Mesendoderm (in vitro differentiated cells): ENCODE data around the gene KCNK7.

Source experiments
- DNase-seq: peaks from one replicate; pipeline ENCODE4 v3.0.0; 2013
- H2AK5ac ChIP-seq: 2 replicates; pipeline ENCODE4 v1.6.1; 2013; ENCODE audit warnings: low read length, inconsistent platforms
- H2BK120ac ChIP-seq: 2 replicates; pipeline ENCODE4 v1.6.1; 2013; ENCODE audit warnings: low read depth, mild to moderate bottlenecking, low read length, moderate library complexity, mixed read lengths
- H2BK15ac ChIP-seq: replicated peaks from 2 replicates; pipeline ENCODE4 v1.6.1; 2013; ENCODE audit warnings: low read depth, mild to moderate bottlenecking, moderate library complexity
- H2BK5ac ChIP-seq: 2 replicates; pipeline ENCODE4 v1.6.1; 2013; ENCODE audit warnings: low read length, inconsistent platforms
- H3K18ac ChIP-seq: 2 replicates; pipeline ENCODE4 v1.6.1; 2013; ENCODE audit warnings: mild to moderate bottlenecking, low read length, mixed read lengths
- H3K23ac ChIP-seq: one replicate; pipeline ENCODE4 v1.6.1; 2013; ENCODE audit warnings: low read length
- H3K27ac ChIP-seq: 2 replicates; pipeline ENCODE4 v1.5.1; 2013; ENCODE audit warnings: low read depth, mild to moderate bottlenecking, inconsistent platforms, low read length, moderate library complexity
- H3K27me3 ChIP-seq: 2 replicates; pipeline ENCODE4 v1.6.1; 2013; ENCODE audit warnings: low read length, control low read depth, mild to moderate bottlenecking, inconsistent platforms; ENCODE audit not compliant: insufficient read depth, poor library complexity
- H3K36me3 ChIP-seq: 2 replicates; pipeline ENCODE4 v1.6.1; 2013; ENCODE audit warnings: low read length, inconsistent platforms; ENCODE audit not compliant: control insufficient read depth, insufficient read depth
- H3K4ac ChIP-seq: one replicate; pipeline ENCODE4 v1.6.1; 2013; ENCODE audit warnings: low read depth, mild to moderate bottlenecking, low read length, moderate library complexity
- H3K4me1 ChIP-seq: 2 replicates; pipeline ENCODE4 v1.6.1; 2013; ENCODE audit warnings: low read depth, low read length, inconsistent platforms; ENCODE audit not compliant: control insufficient read depth
- H3K4me2 ChIP-seq: 2 replicates; pipeline ENCODE4 v1.6.1; 2013; ENCODE audit warnings: low read length
- H3K4me3 ChIP-seq: 2 replicates; pipeline ENCODE4 v1.5.1; 2013; ENCODE audit warnings: mild to moderate bottlenecking, low read length
- H3K56ac ChIP-seq: one replicate; pipeline ENCODE4 v1.6.1; 2013; ENCODE audit warnings: low read length
- H3K79me1 ChIP-seq: 2 replicates; pipeline ENCODE4 v1.6.1; 2013; ENCODE audit warnings: low read length, inconsistent platforms
- H3K79me2 ChIP-seq: 2 replicates; pipeline ENCODE4 v1.6.1; 2013; ENCODE audit warnings: mild to moderate bottlenecking, low read length; ENCODE audit not compliant: control insufficient read depth, insufficient read depth
- H3K9ac ChIP-seq: 2 replicates; pipeline ENCODE4 v1.6.1; 2013; ENCODE audit warnings: low read length, inconsistent platforms
- H4K5ac ChIP-seq: one replicate; pipeline ENCODE4 v1.6.1; 2013; ENCODE audit warnings: low read length
- H4K8ac ChIP-seq: one replicate; pipeline ENCODE4 v1.6.1; 2013; ENCODE audit warnings: low read depth, mild to moderate bottlenecking, control low read depth, low read length, moderate library complexity
- WGBS: extraction: QIAGEN DNeasy Blood & Tissue Kit; methylation state at CpG from one replicate; pipeline ENCODE4 v1.1.7; 2013; ENCODE audit warnings: low lambda C conversion rate, missing lambda C conversion rate; ENCODE audit not compliant: insufficient coverage; ENCODE audit errors: extremely low coverage; 5-methylcytosine and 5-hydroxymethylcytosine counted together

The KCNK7 gene

DNA sequence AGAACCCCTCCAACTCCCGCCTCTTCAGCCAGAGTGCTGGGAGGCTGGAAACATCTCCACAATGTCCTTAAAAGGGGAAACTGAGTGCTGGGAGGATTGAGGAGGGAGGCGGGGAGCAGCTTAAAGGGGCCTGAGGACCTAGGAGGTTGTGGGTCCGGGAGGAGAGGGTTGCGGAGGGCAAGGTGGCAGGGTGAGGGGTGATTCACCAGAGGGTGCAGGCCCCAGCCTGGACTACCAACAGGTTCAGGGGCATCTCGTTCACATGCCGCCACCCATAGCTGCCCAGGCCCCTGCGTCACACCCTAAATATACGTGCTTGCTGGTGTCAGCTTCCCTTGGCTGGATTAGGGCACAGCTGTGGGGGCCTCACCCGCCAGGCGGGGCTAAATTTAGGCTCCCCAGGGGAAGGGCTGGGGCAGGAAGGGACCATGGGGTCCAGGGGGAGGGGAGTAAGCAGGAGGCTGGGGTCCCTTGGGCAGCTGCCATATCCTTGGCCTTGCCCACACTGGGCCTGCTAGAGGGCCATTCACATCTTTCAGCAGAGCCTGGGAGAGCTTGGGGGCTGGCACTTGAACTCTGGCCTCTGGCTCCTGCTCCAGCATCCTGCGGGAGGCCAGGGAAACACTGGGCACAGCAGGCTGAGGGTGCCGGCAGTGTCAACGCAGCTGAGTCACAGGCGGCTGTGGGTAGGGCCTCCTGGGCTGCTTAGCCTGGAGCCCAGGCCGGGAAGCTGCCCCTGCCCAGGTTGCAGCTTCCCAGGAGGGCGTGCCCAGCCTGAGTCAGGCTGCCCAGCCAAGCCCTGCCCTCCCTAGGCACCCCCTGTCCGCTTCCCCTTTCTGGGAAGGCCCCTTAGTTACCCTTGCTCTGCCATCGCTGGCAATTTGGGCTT, 18.5 kb downstream of the KCNK7 start:
- no peak overlapping the region for H4K5ac ChIP-seq
- no peak overlapping the region for H4K8ac ChIP-seq
- peaks cover 2% of the 10 kb centered on the region for H3K4me1 ChIP-seq
- no peaks in the 10 kb centered on the region for H3K79me1 ChIP-seq
- no peak overlapping the region for H2BK5ac ChIP-seq
- no peaks in the 10 kb centered on the region for H3K79me2 ChIP-seq
- H3K4me2 ChIP-seq, result no peak overlapping the region
- no peak overlapping the region for H3K27ac ChIP-seq
- no CpG with 5 or more reads among the region's 18 CpGs for WGBS
- H2BK15ac ChIP-seq, result no peak overlapping the region
- H3K4me3 ChIP-seq, result no peak overlapping the region
- no peak overlapping the region for H3K56ac ChIP-seq
- H3K27me3 ChIP-seq, result no peaks in the 10 kb centered on the region
- H2AK5ac ChIP-seq, result no peak overlapping the region
- no peak for DNase-seq
- no peaks in the 10 kb centered on the region for H3K36me3 ChIP-seq
- H3K9ac ChIP-seq, result no peak overlapping the region
- no peak overlapping the region for H2BK120ac ChIP-seq
- H3K23ac ChIP-seq, result no peak overlapping the region
- no peak overlapping the region for H3K18ac ChIP-seq
- H3K4ac ChIP-seq, result no peak overlapping the region

DNA sequence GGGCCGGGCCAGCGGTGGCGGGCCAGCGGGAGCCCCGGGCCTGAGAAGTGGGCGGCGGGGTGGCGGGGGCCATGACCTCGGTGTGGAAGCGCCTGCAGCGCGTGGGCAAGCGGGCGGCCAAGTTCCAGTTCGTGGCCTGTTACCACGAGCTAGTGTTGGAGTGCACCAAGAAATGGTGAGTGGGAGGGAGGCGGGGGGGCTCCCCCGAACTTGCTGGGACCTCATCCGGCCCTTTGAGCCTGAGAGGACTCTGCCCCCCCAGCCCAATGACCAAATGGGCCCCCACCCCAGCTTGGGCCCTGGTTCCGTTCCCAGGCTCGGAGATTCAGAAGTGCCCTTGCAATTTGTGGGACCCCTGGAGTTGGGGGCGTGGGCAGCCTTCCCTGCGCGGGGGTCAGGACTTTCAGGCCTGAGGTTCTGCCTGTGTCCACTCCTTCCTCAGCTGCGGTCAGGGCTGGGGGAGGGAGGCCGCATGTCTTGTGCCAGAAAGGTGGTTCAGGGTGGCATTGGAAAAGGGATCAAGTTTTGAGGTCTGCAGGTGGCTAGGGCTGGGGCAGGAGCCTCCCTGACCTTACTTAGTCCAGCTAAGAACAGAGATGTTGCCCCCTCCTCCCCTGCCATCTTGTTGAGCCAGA, 19.3 kb downstream of the KCNK7 start:
- peak overlapping the region; percentile 35 for H3K18ac ChIP-seq
- H3K79me2 ChIP-seq, result peaks cover under 1% of the 10 kb centered on the region
- no peak for DNase-seq
- no peak overlapping the region for H2BK15ac ChIP-seq
- H4K8ac ChIP-seq, result no peak overlapping the region
- H3K4ac ChIP-seq, result no peak overlapping the region
- no peaks in the 10 kb centered on the region for H3K27me3 ChIP-seq
- H3K36me3 ChIP-seq, result no peaks in the 10 kb centered on the region
- H2BK120ac ChIP-seq, result no peak overlapping the region
- H3K56ac ChIP-seq, result peak overlapping the region; percentile 79
- H3K4me1 ChIP-seq, result peaks cover 5% of the 10 kb centered on the region
- peaks cover under 1% of the 10 kb centered on the region for H3K79me1 ChIP-seq
- H3K4me3 ChIP-seq, result no peak overlapping the region
- H4K5ac ChIP-seq, result no peak overlapping the region
- no peak overlapping the region for H3K23ac ChIP-seq
- peak overlapping the region; percentile 72 for H3K9ac ChIP-seq
- H2BK5ac ChIP-seq, result no peak overlapping the region
- H3K4me2 ChIP-seq, result no peak overlapping the region
- no CpG with 5 or more reads among the region's 26 CpGs for WGBS
- no peak overlapping the region for H3K27ac ChIP-seq
- no peak overlapping the region for H2AK5ac ChIP-seq

DNA sequence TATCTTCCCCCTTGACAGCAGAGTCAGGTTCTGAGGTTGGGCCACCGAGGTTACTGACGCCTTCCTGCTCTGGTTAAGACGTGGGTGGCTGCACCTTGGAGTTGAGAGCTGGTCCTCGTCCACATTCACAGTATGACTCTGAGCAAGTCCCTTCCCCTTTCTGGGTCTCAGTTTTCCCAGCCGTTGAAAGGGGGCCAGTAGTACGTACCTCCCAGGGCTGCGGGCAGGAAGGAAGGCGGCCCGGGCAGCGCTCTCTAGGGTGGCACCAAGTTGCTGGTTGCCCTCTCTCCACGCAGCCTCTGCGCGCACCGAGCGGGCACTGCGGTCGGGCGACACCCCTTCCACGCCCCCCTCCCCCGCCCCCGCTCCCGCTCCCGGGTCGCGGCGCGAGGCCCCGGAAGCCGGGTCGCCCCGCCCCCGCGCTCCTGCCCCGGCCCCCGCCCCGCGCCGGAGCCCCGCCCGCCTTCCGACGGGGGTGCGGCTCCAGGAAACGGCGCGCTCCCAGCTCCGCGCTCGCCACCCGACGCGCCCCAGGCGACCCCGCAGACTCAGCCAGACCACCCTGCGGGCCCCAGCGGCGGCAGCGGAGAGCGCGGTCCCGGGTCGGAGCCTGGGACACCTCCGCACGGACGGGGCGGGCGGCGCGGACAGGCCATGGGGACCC, 19.9 kb downstream of the KCNK7 start, which contains the start of gene EHBP1L1:
EHBP1L1 (plus strand) TSS at position 486 of the 664 bp plus-strand sequence. CDS start 250 bp downstream, outside the sequence.
- H2BK15ac ChIP-seq, result no peak within 1 kb of the TSS
- H3K4me2 ChIP-seq, result peak within 1 kb of the TSS; percentile 60
- no peaks in the 10 kb centered on the region for H3K27me3 ChIP-seq
- peaks cover 8% of the 10 kb centered on the region for H3K4me1 ChIP-seq
- no peak within 1 kb of the TSS for H2BK5ac ChIP-seq
- DNase-seq, result peak; percentile 39
- H3K9ac ChIP-seq, result peak within 1 kb of the TSS; percentile 72
- no peak within 1 kb of the TSS for H3K4me3 ChIP-seq
- no peak within 1 kb of the TSS for H3K4ac ChIP-seq
- no peak within 1 kb of the TSS for H3K23ac ChIP-seq
- H3K27ac ChIP-seq, result no peak within 1 kb of the TSS
- no peak within 1 kb of the TSS for H2BK120ac ChIP-seq
- no peak within 1 kb of the TSS for H4K5ac ChIP-seq
- H3K79me2 ChIP-seq, result peaks cover 5% of the 10 kb centered on the region
- H3K56ac ChIP-seq, result peak within 1 kb of the TSS; percentile 79
- peaks cover 7% of the 10 kb centered on the region for H3K79me1 ChIP-seq
- no CpG with 5 or more reads among the region's 69 CpGs for WGBS
- no peak within 1 kb of the TSS for H4K8ac ChIP-seq
- H3K36me3 ChIP-seq, result no peaks in the 10 kb centered on the region
- no peak within 1 kb of the TSS for H2AK5ac ChIP-seq
- H3K18ac ChIP-seq, result peak within 1 kb of the TSS; percentile 35

DNA sequence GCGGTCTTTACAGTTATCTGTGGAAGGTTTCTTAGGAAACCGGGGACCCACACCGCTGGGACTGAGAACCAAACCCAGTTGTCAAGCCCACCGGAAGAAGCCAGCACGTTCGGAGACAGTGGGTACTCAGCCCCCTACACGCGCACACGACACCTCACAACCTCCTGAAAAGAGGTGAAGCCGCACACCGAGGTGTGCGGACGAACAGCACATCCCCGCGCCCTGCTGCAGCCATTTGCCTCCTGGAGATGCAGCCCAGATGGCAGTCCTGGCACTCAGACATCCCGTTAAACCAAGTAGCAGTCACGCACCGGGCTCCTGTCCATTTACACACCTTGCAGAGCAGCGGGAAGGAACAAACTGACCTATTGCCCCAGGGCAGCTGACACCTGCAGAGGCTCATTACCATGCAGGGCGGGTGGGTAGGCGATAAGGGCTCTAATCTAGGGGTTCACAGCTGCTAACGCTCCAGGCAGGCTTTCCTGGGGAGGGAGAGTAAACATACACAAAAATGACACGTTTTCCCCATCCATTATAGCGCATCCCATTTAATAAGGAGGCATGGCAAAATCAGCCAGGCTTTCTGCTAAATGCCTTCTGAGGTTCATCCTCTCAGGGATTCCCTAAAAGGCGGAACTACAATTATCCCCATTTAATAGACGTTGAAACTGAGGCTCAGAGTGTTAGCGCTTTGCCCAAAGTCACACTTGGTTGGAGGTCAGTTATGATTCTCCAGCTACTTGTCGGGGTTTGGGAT, 20.6 kb downstream of the KCNK7 start:
- peak overlapping the region; percentile 71 for H3K56ac ChIP-seq
- no CpG with 5 or more reads among the region's 28 CpGs for WGBS
- no peak overlapping the region for H3K18ac ChIP-seq
- peaks cover 8% of the 10 kb centered on the region for H3K79me2 ChIP-seq
- H3K4ac ChIP-seq, result no peak overlapping the region
- H3K4me2 ChIP-seq, result peak overlapping the region; percentile 60
- peak overlapping the region; percentile 33 for H3K4me3 ChIP-seq
- H2BK120ac ChIP-seq, result no peak overlapping the region
- no peak overlapping the region for H4K8ac ChIP-seq
- no peak overlapping the region for H2BK15ac ChIP-seq
- H3K36me3 ChIP-seq, result no peaks in the 10 kb centered on the region
- H2AK5ac ChIP-seq, result no peak overlapping the region
- H3K4me1 ChIP-seq, result peaks cover 8% of the 10 kb centered on the region
- H3K79me1 ChIP-seq, result peaks cover 9% of the 10 kb centered on the region
- no peaks in the 10 kb centered on the region for H3K27me3 ChIP-seq
- no peak overlapping the region for H4K5ac ChIP-seq
- peak overlapping the region; percentile 64 for H3K9ac ChIP-seq
- peak; percentile 54 for DNase-seq
- no peak overlapping the region for H3K23ac ChIP-seq
- no peak overlapping the region for H2BK5ac ChIP-seq
- H3K27ac ChIP-seq, result peak overlapping the region; percentile 50

GRCh38 chr11:65574109-65574810, 21.3 kb downstream of the KCNK7 start:
- H4K5ac ChIP-seq, result no peak overlapping the region
- peak overlapping the region; percentile 64 for H3K9ac ChIP-seq
- peak overlapping the region; percentile 50 for H3K27ac ChIP-seq
- H3K23ac ChIP-seq, result no peak overlapping the region
- H3K79me2 ChIP-seq, result peaks cover 8% of the 10 kb centered on the region
- H2BK120ac ChIP-seq, result no peak overlapping the region
- peak overlapping the region; percentile 33 for H3K4me3 ChIP-seq
- no peak overlapping the region for H4K8ac ChIP-seq
- peaks cover 9% of the 10 kb centered on the region for H3K4me1 ChIP-seq
- H2BK15ac ChIP-seq, result no peak overlapping the region
- H3K18ac ChIP-seq, result no peak overlapping the region
- peaks cover 9% of the 10 kb centered on the region for H3K79me1 ChIP-seq
- H3K4ac ChIP-seq, result no peak overlapping the region
- H3K4me2 ChIP-seq, result peak overlapping the region; percentile 60
- DNase-seq, result peak; percentile 96
- H3K56ac ChIP-seq, result peak overlapping the region; percentile 71
- no peaks in the 10 kb centered on the region for H3K36me3 ChIP-seq
- H2AK5ac ChIP-seq, result no peak overlapping the region
- H2BK5ac ChIP-seq, result no peak overlapping the region
- no peaks in the 10 kb centered on the region for H3K27me3 ChIP-seq
- no CpG with 5 or more reads among the region's 67 CpGs for WGBS
